HL-60/S4 treated with retinoic acid at 250 ng/mL for 4 days and 3 days (cell line): ENCODE results near the gene RABL3.
"Not testable (repeated sequence)": the region's sequence is repeated elsewhere in the genome, so short reads cannot be mapped to it uniquely, and the experiment has no call there.

Source experiments
- in situ Hi-C: fragments of 300-500 bp; cut with MboI; formaldehyde crosslinking; loops from 2 replicates; pipeline ENCODE4 v1.7.0; 2022; ENCODE audit warnings: low sequenced_read_pairs

The RABL3 gene

DNA sequence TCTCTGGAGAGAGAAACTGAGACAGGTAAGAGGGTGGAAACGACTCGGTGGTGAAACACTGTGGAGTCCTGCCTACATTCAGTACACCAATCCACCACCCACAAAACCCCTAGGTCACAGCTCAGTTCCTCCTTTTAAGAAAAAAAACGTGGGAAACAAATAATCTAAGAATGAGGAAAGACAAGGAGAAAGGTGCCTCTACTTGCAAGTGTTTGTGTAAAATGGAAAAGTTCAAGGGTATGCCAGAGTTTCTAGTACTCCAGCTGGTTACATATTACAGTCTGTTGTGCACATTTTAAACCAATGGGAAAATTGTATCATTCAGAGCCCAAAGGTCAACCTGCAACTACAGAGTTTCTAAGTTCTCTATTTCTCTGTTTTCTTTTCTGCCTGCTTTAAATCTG lies 92.5 kb downstream of the RABL3 start:
- in situ Hi-C loops, result no loop called here

DNA sequence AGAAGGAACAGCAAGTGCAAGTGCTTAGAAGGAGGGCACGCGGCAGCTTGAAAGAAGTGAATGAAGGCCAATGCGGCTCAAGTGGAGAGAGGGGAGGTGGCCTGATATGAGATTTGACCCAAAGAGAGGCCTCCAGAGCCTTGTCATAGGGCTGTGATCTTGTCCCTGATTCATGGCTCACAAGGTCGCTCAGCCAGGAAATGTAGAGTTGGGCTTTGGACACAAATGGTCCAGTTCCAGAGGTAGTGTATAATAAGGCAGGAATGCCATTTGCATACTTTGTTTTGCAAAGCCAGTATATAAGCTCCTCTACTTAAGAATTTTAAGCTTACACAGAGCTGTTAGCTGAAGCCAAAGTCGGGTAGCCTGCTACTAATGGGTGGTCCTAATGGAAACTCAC lies 94.0 kb downstream of the RABL3 start:
- in situ Hi-C loops, result no loop called here

DNA sequence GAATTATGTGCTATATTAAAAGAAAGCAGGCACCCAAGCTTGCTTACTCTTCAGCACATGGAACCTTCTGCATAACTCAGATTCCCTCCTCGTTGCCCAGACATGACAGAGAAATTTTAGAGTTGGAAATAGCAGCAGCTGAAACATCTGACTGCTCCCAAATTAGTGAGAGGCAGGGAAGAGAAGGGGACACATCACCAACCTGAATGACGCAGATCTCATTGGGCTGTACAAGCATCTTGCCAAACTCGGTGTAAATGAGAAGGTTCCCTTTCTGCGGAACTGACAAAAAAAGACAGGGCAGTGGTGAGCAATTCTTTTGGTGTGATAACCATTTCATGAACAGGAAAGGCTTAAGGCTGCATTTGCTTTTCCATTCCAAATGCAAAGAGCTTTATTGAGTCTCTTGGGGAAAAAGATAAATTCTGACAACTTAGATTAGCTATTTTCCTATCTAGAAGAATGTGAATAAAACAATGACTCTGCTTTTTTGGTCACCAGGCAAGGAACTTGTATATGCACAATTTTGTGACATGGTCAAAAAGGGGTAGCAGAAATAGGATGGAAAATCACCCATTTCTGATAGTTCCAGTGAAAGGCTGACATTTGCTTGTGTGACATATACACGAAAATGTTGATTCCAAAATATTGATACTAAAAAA lies 95.4 kb downstream of the RABL3 start:
- in situ Hi-C loops, result no loop called here

DNA sequence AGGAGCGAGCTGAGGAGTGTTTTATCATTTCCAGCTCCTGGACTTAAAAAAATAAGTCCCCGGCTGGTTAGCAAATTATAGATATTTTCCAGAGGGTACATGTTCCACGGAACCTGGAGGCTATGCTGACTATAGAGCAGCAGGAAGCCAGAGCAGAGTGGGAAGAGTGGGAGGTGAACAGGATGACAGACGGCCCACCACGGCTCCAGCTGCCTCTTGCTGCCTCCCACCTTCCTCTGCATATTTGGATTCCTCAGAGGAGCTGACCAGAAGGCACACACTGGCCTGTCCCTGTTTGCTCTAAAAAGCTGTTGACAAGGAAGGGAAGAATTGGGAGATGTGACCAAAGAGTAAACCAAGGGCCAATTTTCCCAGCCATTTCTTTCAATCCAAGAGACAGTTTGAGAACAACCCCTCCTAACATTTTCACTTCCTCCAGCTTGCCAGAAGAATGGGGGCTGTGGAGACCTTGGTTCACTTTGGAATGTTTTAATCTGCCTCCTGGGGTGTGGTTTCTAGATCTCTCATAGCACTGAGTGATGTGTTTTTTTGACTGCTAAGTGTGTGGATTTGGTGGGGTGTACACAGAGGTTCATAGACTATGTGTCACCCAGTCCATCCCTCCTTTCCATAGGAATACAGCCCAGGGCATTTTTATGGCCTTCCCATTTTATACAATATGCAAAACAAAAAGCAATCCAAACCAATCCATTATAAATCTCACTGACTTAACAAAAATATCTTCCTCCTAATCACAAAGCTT lies 97.1 kb downstream of the RABL3 start:
- in situ Hi-C loops, result no loop called here

DNA sequence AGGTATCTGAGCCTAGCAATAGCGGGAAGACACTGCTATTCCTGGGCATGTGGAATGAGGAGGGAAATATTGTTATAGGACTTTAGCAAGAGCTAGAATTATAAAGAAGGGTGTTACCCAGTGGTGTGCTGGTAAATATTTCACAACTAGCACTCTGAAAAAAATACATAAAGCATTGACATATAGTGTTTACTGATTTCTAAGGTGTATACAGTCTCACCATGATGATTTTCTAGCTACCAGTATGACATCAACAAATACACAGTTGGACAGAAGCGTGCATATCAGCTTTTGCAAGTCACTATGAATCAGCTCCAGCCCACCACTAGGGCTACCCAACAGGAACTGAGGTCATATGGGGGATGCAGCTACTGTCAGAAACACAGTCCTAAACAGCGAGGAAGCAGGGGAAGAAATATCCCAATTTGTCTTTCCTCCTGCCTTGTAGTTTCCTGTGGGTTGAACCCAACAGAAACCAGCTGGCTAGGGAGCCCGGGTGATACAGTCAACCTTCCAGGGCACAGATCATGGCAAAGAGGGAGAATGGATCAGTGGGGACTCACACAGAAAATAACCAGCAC lies 99.9 kb downstream of the RABL3 start:
- in situ Hi-C loops, result no loop called here

DNA sequence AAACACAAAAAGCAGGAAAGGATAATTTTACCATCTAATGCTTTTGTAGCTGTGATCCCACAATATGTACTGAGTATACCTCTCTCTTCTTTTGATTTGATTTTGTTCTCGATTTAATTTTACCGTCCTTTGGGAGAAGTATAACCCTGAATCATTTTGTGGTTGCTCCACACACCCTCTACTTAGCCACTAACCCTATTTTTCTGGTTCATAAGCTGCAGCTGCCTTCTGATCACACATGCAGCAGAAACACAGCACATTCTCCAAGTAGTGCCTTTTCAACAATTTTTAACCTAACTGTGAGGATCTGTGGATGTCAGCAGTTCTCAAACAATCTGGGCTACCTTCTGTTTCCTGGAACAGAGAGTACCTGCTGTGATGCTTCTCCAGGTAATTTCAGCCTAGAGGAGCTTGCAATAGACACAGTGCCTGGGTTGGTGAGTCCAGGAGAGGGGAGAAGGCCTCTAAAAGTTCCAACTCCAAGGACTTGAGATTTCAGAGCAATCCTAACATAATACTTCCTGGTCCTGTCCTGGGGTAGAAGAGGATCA lies 100.5 kb downstream of the RABL3 start:
- in situ Hi-C loops, result no loop called here

DNA sequence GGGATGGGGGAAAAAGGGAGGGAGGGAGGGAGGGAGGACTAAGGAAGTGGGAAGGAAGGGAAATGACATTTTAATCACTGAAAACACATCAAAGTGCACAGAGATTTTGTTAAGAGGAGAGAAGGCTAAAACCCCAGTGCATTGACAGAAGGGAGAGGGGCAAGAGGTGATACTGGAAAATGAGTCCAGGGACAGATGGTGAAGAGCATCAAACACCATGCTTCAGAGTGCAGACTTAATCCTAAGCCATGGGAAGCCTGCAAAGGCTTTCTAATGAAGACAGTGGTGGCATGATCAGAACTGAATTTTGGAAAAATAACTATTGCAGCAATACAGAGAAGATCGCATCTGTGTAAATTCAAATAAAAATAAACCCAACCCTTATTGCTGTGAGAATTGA lies 102.1 kb downstream of the RABL3 start:
- in situ Hi-C loops, result no loop called here

DNA sequence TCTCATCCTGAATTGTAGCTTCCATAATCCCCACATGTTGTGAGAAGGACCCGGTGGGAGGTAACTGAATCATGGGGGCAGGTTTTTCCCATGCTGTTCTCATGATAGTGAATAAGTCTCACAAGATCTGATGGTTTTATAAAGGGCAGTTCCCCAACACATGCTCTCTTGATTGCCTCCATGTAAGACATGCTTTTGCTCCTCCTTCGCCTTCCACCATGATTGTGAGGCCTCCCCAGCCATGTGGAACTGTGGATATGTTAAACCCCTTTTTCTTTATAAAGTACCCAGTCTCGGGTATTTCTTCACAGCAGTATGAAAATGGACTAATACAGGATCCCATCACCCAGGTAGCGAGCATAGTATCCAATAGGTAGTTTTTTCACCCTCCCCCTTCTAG lies 103.5 kb downstream of the RABL3 start:
- in situ Hi-C loops, result not testable (repeated sequence)

DNA sequence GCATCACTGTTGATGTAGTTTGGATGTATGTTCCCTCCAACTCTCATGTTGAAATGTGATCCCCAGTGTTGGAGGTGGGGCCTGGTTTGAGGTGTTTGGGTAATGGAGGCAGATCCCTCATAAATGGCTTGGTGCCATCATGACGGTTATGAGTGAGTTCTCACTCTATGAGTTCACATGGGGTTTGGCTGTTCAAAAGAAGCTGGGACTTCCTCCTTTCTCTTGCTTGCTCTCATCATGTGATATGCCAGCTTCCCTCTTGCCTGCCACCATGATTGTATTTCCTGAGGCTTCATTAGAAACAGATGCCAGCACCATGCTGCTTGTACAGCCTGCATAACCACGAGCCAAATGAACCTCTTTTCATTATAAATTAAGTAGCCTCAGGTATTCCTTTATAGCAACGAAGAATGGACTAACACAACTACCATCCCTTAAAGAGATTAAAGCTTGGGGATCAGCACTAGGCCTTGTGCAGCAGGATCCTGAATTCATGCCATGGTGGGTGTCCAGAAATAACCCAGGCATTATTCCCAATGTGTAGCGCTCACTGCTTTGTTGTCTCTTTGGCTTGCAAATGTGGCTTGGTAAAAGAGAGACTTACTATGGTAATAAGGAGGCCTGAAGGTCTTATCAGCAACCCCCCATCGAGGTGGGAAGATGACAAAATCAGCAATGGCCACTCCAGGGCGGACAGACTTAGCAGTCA lies 104.3 kb downstream of the RABL3 start:
- in situ Hi-C loops, result no loop called here

DNA sequence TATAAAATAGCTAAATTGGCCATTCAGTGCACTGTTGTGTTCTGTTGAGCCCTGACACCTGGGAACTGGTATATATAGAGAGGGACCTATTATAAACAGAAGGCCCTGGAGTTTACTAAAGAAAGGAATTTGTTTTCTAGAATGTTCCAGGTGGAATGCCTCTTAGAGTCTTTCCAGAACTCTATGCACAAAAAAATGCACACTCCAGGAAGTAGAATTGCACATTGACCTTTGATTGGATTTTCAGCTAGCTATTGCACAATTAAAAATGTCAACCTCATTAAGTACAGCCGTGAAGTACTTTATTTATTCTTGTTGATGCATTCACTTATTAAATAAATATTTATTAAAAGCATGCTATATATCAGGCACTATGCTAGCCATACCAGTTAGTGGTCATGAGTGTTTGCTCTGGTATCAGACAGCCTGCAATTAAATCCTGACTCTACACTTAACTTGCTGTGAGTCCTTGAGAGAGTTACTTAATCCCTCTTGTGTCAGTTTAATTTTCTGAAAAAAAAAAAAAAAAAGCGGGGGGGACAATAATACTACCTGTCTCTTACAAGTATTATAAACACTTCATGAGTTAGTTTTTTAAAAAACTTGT lies 105.4 kb downstream of the RABL3 start:
- in situ Hi-C loops, result no loop called here
